Mucosa of descending colon (tissue), 3 donors: ENCODE measurements around the gene HIVEP1. TPM values are rescaled to one million over a fixed set of nuclear protein-coding genes. Genes with fewer than 3 reads are reported as not detected.

ENCODE experiments used
- ATAC-seq: fragments of 200-7000 bp; cut with Tn5 transposase; one replicate; pipeline ENCODE4 v1.9.1; 2020; ENCODE audit warnings: mild to moderate bottlenecking, moderate library complexity
- DNase-seq, 3 donors: peaks; one replicate each; pipeline ENCODE4 v3.0.0-alpha.2; 2020
- H3K36me3 ChIP-seq: fragments of 200-600 bp; one replicate; pipeline ENCODE4 v1.8.0; 2021; ENCODE audit warnings: low read depth, mild to moderate bottlenecking
- H3K4me1 ChIP-seq: fragments of 200-600 bp; one replicate; pipeline ENCODE4 v1.8.0; 2021; ENCODE audit warnings: low read depth, mild to moderate bottlenecking
- H3K4me3 ChIP-seq: fragments of 200-600 bp; one replicate; pipeline ENCODE4 v1.8.0; 2021; ENCODE audit warnings: mild to moderate bottlenecking
- H3K9me3 ChIP-seq: fragments of 200-600 bp; one replicate; pipeline ENCODE4 v1.8.0; 2021; ENCODE audit warnings: mild to moderate bottlenecking
- CTCF ChIP-seq: fragments of 200-600 bp; IDR thresholded peaks from one replicate; pipeline ENCODE4 v1.8.0; 2022; ENCODE audit warnings: antibody characterized with exemption, mild to moderate bottlenecking
- intact Hi-C, 2 donors: fragments of 100-400 bp; cut with DNase I in 1 of 2; cut with micrococcal nuclease in 1 of 2; formaldehyde crosslinking; loops; one replicate each; pipeline versions ENCODE4 v1.11.0 to v1.11.1; 2022; cut with DNase I, micrococcal nuclease
- total RNA-seq, 3 donors: library from RNA; stranded (reverse); fragmentation: NEBNext Ultra II Directional in 2 of 3; extraction: Animal tissue kit (Norgen Biotek cat#: 25700) in 2 of 3; gene quantifications; one replicate each; pipeline versions ENCODE4 v1.2.1 to v1.2.4, GENCODE V29; 2021 to 2023
- donor health status: DM: no; HTN: no; CAD: no; lungs with moderate emphysema.
- donor health status: DM: no; HTN: no; CAD: no.
- donor health status: DM: no; HTN: yes; CAD: no.

Gene HIVEP1
- total RNA-seq, 3 donors from 2014 or later: 27.6 to 37.3 (median 35.8) TPM

GRCh38 chr6:12013307-12013719 is 1.2 kb downstream of the HIVEP1 start:
- DNase-seq: peak in 1 of 3 donors; percentile 21
- H3K4me3 ChIP-seq: peak overlapping the region; percentile 60
- no peaks in the 10 kb centered on the region for H3K9me3 ChIP-seq
- no peaks in the 10 kb centered on the region for H3K36me3 ChIP-seq
- intact Hi-C loops: no loop called here
- TF ChIP-seq CTCF: no peak
- peaks cover 15% of the 10 kb centered on the region for H3K4me1 ChIP-seq
- no peak for ATAC-seq

GRCh38 chr6:12014027-12014872 is 2.1 kb downstream of the HIVEP1 start:
- peaks cover 15% of the 10 kb centered on the region for H3K4me1 ChIP-seq
- no peak overlapping the region for H3K4me3 ChIP-seq

GRCh38 chr6:12014873-12015149 is 2.7 kb downstream of the HIVEP1 start:
- Histone ChIP-seq H3K9me3 (no peaks in the 10 kb centered on the region), H3K4me1 (peaks cover 11% of the 10 kb centered on the region), H3K36me3 (no peaks in the 10 kb centered on the region), H3K4me3 (no peak overlapping the region)
- intact Hi-C loops: no loop called here
- DNase-seq (no peak), ATAC-seq (no peak)
- no peak for TF ChIP-seq CTCF

More at GRCh38 chr6:12014027-12014872, 2.1 kb downstream of the HIVEP1 start:
- no peaks in the 10 kb centered on the region for H3K9me3 ChIP-seq
- intact Hi-C loops: no loop called here
- no peak for DNase-seq
- TF ChIP-seq CTCF: no peak
- H3K36me3 ChIP-seq: no peaks in the 10 kb centered on the region
- ATAC-seq: no peak

GRCh38 chr6:12017263-12017662 is 5.2 kb downstream of the HIVEP1 start:
- peaks cover 6% of the 10 kb centered on the region for H3K4me1 ChIP-seq
- no peaks in the 10 kb centered on the region for H3K36me3 ChIP-seq
- TF ChIP-seq CTCF: no peak
- H3K4me3 ChIP-seq: no peak overlapping the region
- ATAC-seq: peak; percentile 47
- no peaks in the 10 kb centered on the region for H3K9me3 ChIP-seq
- DNase-seq: peak in 2 of 3 donors; percentile 38 to 52
- intact Hi-C loops: no loop called here

GRCh38 chr6:12017876-12018401 is 5.8 kb downstream of the HIVEP1 start:
- no peak overlapping the region for H3K4me3 ChIP-seq
- DNase-seq (no peak), ATAC-seq (no peak)
- H3K4me1 ChIP-seq: peaks cover 6% of the 10 kb centered on the region
- no peak for TF ChIP-seq CTCF
- no peaks in the 10 kb centered on the region for H3K9me3 ChIP-seq
- intact Hi-C loops: no loop called here
- H3K36me3 ChIP-seq: no peaks in the 10 kb centered on the region
